AG04449 (cell line): ENCODE data around the gene RYR2.
"Not testable (repeated sequence)": the region's sequence is repeated elsewhere in the genome, so short reads cannot be mapped to it uniquely, and the experiment has no call there.

Source experiments
- CTCF ChIA-PET: fragments of 350-600 bp; formaldehyde crosslinking; extraction: SDS; loops from one replicate; lab custom pipeline; 2021; ENCODE audit warnings: antibody characterized with exemption; lab: Yijun Ruan, JAX
- POLR2A ChIA-PET: fragments of 400-600, 350-600 bp; formaldehyde crosslinking; extraction: SDS; loops from one replicate; lab custom pipeline; 2020; ENCODE audit warnings: antibody characterized with exemption, inconsistent platforms; lab: Yijun Ruan, JAX
- DNase-seq: peaks from one replicate; pipeline ENCODE4 v3.0.0-alpha.2; 2010; ENCODE audit warnings: low read depth, low spot score
- H3K4me3 ChIP-seq: 2 replicates; pipeline ENCODE4 v1.5.1; 2011; ENCODE audit warnings: low read depth, mild to moderate bottlenecking, control low read depth, low read length
- TF ChIP-seq, protein P1 (sequence below): IDR thresholded peaks from one replicate; pipeline ENCODE4 v1.5.1; 2011; ENCODE audit warnings: mild to moderate bottlenecking, moderate library complexity, low read length, control low read depth, inconsistent platforms; ENCODE audit not compliant: insufficient read depth; ENCODE audit errors: missing control alignments

The RYR2 gene

DNA sequence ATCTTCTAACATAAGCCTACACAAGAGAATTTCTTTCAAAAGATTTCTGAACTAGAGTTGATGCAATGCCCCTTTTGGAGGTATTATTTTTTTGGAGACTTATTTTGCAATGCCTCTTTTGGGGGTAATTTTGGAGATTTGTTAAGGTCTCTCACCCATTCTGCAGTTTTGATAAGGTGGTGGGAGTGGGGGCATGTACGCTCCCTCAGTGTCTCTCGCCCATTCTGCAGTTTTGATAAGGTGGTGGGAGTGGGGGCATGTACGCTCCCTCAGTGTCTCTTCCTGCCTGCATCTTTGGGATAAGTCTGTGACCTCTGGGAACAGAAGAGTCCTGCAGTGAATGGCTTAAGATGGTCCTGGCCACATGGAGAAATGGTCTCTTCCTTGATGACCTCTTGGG lies 536.6 kb downstream of the RYR2 start:
- TF ChIP-seq, protein P1, sequence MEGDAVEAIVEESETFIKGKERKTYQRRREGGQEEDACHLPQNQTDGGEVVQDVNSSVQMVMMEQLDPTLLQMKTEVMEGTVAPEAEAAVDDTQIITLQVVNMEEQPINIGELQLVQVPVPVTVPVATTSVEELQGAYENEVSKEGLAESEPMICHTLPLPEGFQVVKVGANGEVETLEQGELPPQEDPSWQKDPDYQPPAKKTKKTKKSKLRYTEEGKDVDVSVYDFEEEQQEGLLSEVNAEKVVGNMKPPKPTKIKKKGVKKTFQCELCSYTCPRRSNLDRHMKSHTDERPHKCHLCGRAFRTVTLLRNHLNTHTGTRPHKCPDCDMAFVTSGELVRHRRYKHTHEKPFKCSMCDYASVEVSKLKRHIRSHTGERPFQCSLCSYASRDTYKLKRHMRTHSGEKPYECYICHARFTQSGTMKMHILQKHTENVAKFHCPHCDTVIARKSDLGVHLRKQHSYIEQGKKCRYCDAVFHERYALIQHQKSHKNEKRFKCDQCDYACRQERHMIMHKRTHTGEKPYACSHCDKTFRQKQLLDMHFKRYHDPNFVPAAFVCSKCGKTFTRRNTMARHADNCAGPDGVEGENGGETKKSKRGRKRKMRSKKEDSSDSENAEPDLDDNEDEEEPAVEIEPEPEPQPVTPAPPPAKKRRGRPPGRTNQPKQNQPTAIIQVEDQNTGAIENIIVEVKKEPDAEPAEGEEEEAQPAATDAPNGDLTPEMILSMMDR, result no peak
- CTCF ChIA-PET, result no interaction called here
- DNase-seq, result no peak
- no peak overlapping the region for H3K4me3 ChIP-seq
- POLR2A ChIA-PET, result no interaction called here

DNA sequence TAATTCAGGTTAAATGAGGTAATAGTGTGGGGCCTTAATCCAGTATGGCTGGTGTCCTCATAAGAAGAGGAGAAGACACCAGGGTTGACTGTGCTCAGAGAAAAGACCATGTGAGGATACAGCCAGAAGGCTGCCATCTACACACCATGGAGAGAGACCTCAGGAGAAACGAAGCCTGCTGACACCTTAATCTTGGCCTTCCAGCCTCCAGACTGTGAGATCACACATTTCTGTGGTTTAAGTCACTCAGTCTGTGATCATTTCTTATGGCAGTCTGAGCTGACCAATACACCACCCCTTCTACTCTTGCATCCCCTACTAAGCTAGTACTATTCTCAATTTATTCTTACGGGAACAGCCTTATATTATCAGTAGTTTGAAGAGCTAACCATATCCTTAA lies 538.7 kb downstream of the RYR2 start:
- TF ChIP-seq, protein P1, result no peak
- DNase-seq, result no peak
- CTCF ChIA-PET, result no interaction called here
- no peak overlapping the region for H3K4me3 ChIP-seq
- POLR2A ChIA-PET, result no interaction called here

DNA sequence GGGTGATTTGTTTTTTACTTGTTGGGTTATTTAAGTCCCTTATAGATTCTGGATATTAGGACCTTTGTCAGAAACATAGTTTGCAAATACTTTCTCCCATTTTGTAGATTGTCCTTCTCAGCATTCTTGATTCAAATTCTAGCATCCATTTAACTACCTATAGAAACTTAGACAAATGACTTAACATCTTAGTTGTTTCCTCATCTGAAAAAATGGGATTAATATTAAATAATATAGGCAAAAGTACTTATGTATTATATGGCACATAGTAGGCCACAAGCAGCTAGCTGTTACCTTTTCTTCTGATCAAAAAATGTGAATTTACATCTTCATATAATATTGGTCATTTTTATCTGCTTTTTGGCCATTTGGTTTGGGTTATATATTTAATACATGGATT lies 541.3 kb downstream of the RYR2 start:
- POLR2A ChIA-PET, result no interaction called here
- DNase-seq, result no peak
- TF ChIP-seq, protein P1, result no peak
- no peak overlapping the region for H3K4me3 ChIP-seq
- CTCF ChIA-PET, result no interaction called here

DNA sequence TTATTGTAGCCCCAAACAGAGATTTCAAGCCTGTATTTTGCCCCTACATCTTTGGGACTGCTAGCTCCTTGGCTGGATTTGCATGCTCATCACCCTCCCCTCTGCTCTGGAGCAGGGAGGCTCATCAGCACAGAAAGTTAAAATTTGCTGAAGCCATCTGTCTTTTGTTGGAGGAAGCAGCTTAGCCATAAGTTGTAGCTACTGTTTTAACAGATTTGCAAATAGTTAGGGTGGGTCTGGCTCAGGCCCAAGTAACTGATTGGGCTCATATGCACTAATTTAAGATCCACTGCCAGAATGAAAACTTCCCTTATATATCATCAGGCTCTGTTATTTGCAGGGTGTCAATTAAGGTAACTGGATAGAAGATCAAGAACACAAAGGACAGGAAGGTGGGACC lies 541.8 kb downstream of the RYR2 start:
- TF ChIP-seq, protein P1, result no peak
- H3K4me3 ChIP-seq, result no peak overlapping the region
- POLR2A ChIA-PET, result no interaction called here
- no peak for DNase-seq
- CTCF ChIA-PET, result no interaction called here

DNA sequence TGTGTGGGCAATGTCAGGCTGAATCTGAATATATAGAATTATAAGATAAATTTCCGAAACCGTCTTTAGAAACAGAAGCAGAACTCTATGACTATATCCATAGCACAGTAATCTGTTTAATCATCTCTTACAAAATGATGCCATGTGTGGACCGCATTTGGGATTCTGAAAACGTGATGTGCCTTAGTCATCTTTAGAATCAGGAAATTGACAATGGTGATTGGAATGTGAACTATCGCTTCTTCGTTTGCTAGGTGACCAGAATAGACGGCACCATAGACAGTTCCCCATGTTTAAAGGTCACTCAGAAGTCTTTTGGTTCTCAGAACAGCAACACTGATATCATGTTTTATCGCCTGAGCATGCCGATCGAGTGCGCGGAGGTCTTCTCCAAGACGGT lies 548.4 kb downstream of the RYR2 start:
- H3K4me3 ChIP-seq, result no peak overlapping the region
- no peak for DNase-seq
- TF ChIP-seq, protein P1, result no peak
- CTCF ChIA-PET, result no interaction called here
- POLR2A ChIA-PET, result no interaction called here

DNA sequence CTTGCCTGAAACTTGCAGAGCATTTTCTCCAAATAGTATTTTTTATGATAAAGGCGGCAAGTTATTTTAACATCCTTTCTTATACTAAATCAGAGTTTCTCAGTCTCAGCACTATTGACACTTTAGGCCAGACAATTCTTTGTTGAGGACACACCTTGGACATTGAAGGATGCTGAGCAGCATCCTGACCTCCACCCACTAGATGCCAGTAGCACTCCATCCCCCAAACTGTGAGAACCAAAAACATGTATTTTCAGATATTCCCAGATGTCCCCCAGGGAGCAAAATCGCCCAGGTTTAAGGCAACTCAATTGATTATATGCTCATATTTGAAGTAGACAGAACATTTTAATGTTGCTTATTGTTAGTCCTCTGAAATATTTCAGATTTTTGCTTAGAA lies 549.4 kb downstream of the RYR2 start:
- TF ChIP-seq, protein P1, result no peak
- CTCF ChIA-PET, result no interaction called here
- POLR2A ChIA-PET, result no interaction called here
- no peak for DNase-seq
- H3K4me3 ChIP-seq, result no peak overlapping the region

DNA sequence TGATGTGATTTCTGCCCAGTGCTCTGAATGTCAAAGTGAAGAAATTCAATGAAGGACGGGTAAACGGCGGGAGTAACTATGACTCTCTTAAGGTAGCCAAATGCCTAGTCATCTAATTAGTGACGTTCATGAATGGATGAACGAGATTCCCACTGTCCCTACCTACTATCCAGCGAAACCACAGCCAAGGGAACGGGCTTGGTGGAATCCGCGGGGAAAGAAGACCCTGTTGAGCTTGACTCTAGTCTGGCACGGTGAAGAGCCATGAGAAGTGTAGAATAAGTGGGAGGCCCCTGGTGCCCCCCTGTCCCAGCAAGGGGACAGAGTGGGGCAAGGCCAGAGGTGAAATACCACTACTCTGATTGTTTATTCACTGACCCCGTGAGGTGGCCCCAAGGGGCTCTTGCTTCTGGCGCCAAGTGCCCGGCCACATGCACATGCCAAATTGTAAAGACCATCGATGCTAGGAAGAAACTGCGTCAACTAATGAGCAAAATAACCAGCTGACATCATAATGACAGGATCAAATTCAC lies 561.1 kb downstream of the RYR2 start:
- POLR2A ChIA-PET, H3K4me3 ChIP-seq, CTCF ChIA-PET: not testable (repeated sequence)
- DNase-seq, result peak; percentile 14
